GM21576 (cell line): ENCODE data around the gene PLEKHG5.

Experiments used
- ATAC-seq: cut with Tn5 transposase; IDR thresholded peaks from one replicate; pipeline ENCODE4 v1.9.1; 2021; ENCODE audit warnings: mild to moderate bottlenecking, moderate library complexity; ENCODE audit not compliant: unreplicated experiment

Gene PLEKHG5

GRCh38 chr1:6477039-6477820 is 14.2 kb downstream of the PLEKHG5 start:
- no peak for ATAC-seq

GRCh38 chr1:6476483-6476882 is 15.0 kb downstream of the PLEKHG5 start:
- no peak for ATAC-seq

- ATAC-seq: no peak
Measured at GRCh38 chr1:6475381-6476133, 15.9 kb downstream of the PLEKHG5 start.

DNA sequence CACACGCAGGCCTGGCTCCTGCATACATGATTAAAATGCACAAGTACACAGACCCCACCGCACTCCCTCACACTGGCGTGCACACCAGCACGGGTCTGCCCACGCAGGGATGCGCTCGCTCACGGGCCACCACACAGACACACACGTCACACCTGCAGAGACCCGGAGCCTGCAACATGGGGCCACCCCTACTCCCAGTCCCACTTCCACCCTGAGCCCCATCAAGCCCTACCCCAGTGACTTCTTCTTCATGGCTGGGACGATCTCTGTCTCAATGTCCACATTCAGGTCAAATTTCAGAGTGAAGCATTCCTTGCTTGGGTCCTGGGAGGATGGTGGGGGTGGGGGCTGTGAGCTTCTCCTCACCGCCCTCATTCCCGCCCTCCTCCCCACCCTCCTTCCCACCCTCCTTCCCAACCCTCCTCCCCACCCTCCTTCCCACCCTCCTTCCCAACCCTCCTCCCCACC is 16.6 kb downstream of the PLEKHG5 start:
- ATAC-seq: no peak

GRCh38 chr1:6473974-6474814 is 17.3 kb downstream of the PLEKHG5 start:
- ATAC-seq: no peak

GRCh38 chr1:6473156-6473555 is 18.3 kb downstream of the PLEKHG5 start:
- no peak for ATAC-seq

DNA sequence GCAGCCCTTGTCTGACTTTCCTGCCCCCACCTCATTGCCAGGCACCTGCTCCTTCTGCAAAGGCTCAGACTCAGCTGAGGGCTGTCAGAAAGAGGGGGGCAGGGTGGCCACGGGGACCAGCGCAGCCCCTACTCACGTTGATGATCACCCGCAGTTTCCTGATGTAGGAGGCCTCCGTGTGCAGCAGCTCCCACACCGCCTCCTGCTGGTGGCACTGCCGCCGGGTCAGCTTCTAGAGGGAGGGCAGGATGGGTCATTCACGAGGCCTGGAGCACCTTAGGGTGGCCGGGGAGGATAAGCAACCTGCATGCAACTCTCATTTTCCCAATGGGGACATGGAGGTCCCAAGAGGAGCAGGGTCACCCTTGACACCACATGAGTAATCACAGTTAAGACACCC is 19.1 kb downstream of the PLEKHG5 start:
- no peak for ATAC-seq

- no peak for ATAC-seq
Measured at GRCh38 chr1:6471970-6472368, 19.5 kb downstream of the PLEKHG5 start.

DNA sequence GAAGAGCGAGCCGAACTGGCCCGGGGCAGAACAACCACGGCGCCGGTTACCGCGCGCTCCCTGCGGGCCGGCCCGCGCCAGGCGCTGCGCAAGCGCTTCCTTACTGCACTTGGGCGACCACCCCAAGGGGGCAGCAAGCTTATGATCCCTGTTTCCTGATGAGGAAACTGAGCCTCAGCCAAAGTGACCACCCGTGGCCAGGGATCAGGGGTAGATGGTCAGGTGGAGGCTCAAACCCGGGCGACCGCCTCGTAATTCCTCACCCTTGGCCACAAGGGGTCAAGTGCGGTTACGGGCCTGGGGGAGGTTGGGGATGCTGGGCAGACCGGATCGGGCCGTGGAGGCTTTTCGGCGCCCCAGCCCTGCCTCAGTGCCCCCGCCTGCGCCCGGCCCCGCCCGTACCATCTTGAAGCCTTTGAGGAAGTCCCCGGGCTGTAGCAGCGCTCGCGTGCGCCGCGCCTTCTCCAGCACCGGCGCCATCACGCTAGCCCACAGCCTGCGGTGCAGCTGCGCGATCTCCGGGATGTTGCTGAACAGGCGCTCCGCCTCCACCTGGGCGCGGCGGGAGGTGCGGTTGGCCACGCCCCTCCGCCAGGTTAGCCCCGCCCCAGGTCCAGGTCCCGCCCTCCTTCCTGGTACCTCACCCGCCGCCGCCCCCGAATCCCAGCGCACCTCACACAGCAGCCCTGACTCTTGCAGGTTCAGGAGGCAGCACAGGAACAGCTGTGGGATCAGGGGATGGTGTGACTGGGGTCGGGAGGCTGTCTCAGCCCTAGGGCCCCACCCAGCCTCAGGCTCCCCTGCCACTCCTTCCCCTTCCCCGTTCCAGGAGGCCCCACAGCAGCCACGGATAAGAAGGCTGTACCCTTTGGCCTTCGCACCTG is 20.1 kb downstream of the PLEKHG5 start:
- no peak for ATAC-seq

DNA sequence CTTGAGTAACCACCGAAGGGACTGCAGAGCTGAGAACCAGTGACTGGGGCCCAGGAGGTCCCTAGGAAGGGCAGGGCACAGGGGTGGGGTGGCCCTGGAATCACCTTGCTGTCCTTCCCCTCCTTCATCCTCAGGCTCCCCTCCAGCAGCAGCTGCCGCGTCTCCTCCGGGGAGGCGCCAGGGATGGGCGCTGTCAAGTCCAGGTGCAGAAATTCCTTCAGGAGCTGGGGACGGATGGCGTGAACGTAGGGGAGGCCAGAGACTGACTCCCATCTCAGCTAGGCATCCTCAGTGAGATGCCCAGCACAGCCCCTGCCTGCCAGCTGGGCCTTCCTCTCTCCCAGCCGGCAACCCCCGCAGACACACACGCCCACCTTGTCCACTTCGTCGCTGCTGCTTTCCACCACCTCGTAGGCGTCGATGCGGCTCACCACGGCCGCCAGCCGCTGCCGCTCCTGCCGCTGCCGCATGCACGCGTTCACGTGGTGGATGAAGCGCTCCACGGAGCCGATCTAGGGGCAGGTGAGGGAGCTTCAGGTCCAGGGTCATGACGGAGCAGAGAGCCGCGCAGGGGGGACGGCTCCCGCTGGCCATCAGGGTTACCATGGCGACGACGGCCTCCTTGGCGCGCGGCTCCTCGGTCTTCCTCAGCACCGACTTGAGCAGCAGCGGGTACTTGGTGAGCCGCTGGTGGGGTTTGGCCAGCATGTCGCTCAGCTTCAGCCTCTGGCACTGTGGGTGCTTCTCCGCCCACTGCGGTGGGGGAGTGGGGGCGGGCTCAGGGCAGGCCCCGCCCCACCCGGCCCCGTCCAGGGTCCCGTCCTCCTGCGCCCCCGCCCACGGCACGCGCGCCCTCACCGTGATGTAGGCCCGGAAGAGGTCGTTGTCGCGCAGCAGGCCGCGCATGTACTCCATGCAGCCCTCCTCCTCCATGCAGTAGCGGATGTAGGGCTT is 21.1 kb downstream of the PLEKHG5 start:
- ATAC-seq: no peak

- ATAC-seq: no peak
Measured at GRCh38 chr1:6468729-6469461, 22.6 kb downstream of the PLEKHG5 start.

- no peak for ATAC-seq
Measured at GRCh38 chr1:6467744-6468688, 23.5 kb downstream of the PLEKHG5 start.

GRCh38 chr1:6467224-6467623 is 24.2 kb downstream of the PLEKHG5 start:
- ATAC-seq: no peak

DNA sequence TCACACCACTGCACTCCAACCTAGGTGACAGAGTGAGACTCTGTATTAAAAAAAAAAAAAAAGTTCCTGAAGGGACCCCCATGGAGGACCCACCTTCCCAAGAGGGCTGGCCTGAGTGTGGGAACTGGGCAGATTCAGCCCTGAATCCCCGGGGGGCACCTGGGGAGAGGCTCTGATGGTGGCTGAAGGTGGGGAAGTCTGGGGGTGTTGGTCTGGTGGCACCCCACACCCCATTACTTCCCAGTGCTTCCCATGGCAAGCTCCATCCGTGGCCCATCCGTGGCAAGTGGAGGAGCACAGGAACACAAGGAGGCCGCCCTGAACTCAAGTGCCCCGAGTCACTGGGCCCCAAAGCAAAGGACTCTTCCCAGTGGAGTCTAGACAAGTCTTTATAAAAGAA is 24.7 kb downstream of the PLEKHG5 start:
- no peak for ATAC-seq

DNA sequence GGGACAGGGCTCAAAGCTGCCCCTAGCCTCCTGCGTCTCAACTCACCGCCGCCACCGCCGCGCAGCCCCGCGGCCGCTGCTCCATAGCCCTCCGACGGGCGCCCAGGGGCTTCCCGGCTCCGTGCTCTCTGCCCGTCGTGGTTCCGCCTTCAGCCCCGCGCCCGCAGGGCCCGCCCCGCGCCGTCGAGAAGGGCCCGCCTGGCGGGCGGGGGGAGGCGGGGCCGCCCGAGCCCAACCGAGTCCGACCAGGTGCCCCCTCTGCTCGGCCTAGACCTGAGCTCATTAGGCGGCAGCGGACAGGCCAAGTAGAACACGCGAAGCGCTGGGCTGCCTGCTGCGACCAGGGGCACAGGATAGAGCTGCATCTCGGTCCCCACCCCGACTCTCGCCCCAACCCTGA is 25.4 kb downstream of the PLEKHG5 start, which contains the start of gene TNFRSF25:
Gene TNFRSF25, minus strand, starts transcription at position 151 of the 400 bp plus-strand sequence. Its CDS starts 66 bp downstream, at position 85.
- ATAC-seq: no peak

DNA sequence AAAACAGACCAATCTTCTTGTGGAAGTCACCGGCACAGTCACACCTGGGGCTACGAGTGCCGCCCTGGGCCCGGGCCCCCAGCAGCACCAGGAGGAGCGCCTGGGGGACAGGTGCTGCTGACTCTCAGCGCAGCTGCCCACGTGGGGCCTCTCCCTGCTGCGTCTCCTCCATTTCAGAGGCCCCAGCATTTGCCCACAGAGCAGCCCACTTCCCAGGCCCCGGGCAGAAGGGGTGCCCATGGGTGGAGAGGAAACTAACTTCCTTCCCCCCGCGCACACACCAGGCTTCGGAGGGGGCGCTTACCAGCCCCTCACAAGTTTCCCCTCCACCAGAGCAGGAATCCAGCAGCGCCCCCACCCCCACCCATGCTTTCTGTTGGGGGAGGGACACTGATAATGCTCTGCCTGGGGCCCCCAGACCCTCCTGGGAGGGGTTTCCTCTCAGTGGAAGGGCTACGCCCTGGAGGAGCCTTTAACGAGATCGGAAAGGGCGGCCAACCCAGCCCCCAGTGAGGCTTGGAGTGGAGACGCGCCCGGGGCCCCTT is 25.9 kb downstream of the PLEKHG5 start:
- ATAC-seq: no peak

GRCh38 chr1:6464915-6465314 is 26.6 kb downstream of the PLEKHG5 start:
- ATAC-seq: no peak
